ENCODE data around the gene HMG20A. TPM values are rescaled to one million over a fixed set of nuclear protein-coding genes. Genes with fewer than 3 reads are reported as not detected.

Gene HMG20A
- total RNA-seq, 6 experiments from 2014 or later: 14.6 to 21.1 (median 19.5) TPM

GRCh38 chr15:77454265-77454664, 33.6 kb downstream of the HMG20A start:
- peaks cover 0 to 8% (median 3%) of the 10 kb centered on the region in 4 donors for H3K36me3 ChIP-seq
- 83% methylated on average over 1 of the region's 1 CpG for WGBS (ENCODE audit: insufficient coverage, low coverage, low lambda C conversion rate, missing lambda C conversion rate)
- TF ChIP-seq POLR2A (IDR thresholded peaks at IDR 0.05): no peak
- TF ChIP-seq CTCF (IDR thresholded peaks at IDR 0.05): no peak
- no peaks in the 10 kb centered on the region for H3K4me1 ChIP-seq
- no peak overlapping the region for H3K27ac ChIP-seq
- intact Hi-C loops (cut with DNase I): no loop called here
- no peak for ATAC-seq
- DNase-seq: no peak
- no peaks in the 10 kb centered on the region for H3K27me3 ChIP-seq
- no peaks in the 10 kb centered on the region for H3K9me3 ChIP-seq
- H3K4me3 ChIP-seq: no peak overlapping the region

GRCh38 chr15:77454951-77455350, 34.3 kb downstream of the HMG20A start:
- no peak for DNase-seq
- no peak for ATAC-seq
- intact Hi-C loops (cut with DNase I): no loop called here
- no peaks in the 10 kb centered on the region for H3K4me1 ChIP-seq
- peaks cover 0 to 14% (median 4%) of the 10 kb centered on the region in 4 donors for H3K36me3 ChIP-seq
- no peaks in the 10 kb centered on the region for H3K9me3 ChIP-seq
- H3K27ac ChIP-seq: no peak overlapping the region
- no peaks in the 10 kb centered on the region for H3K27me3 ChIP-seq
- no peak overlapping the region for H3K4me3 ChIP-seq
- TF ChIP-seq CTCF (IDR thresholded peaks at IDR 0.05) (no peak), POLR2A (IDR thresholded peaks at IDR 0.05) (no peak)

- Histone ChIP-seq H3K9me3 (no peaks in the 10 kb centered on the region), H3K27ac (peak overlapping the region in 1 of 3 donors; percentile 47), H3K4me1 (no peaks in the 10 kb centered on the region), H3K4me3 (no peak overlapping the region), H3K27me3 (no peaks in the 10 kb centered on the region), H3K36me3 (peaks cover 0 to 14% (median 4%) of the 10 kb centered on the region in 4 donors)
- WGBS (ENCODE audit: insufficient coverage, low coverage, low lambda C conversion rate, missing lambda C conversion rate): 46% methylated on average over 3 of the region's 3 CpGs
- intact Hi-C loops (cut with DNase I): no loop called here
- TF ChIP-seq POLR2A (IDR thresholded peaks at IDR 0.05) (no peak), CTCF (IDR thresholded peaks at IDR 0.05) (no peak)
- ATAC-seq: peak in 2 of 4 donors; percentile 18 to 36
- DNase-seq: no peak
These were observed 35.1 kb downstream of the HMG20A start for GRCh38 chr15:77455696-77456321.

- Histone ChIP-seq H3K36me3 (peaks cover 0 to 14% (median 4%) of the 10 kb centered on the region in 4 donors), H3K9me3 (no peaks in the 10 kb centered on the region), H3K27ac (no peak overlapping the region), H3K4me1 (no peaks in the 10 kb centered on the region), H3K4me3 (no peak overlapping the region), H3K27me3 (no peaks in the 10 kb centered on the region)
- WGBS (ENCODE audit: insufficient coverage, low coverage, low lambda C conversion rate, missing lambda C conversion rate): 100% methylated on average over 1 of the region's 1 CpG
- intact Hi-C loops (cut with DNase I): no loop called here
- ATAC-seq (no peak), DNase-seq (no peak)
- TF ChIP-seq POLR2A (IDR thresholded peaks at IDR 0.05): no peak
- no peak for TF ChIP-seq CTCF (IDR thresholded peaks at IDR 0.05)
These were observed 36.1 kb downstream of the HMG20A start for GRCh38 chr15:77456746-77457145.
